Mucosa of gallbladder (tissue), 1 donor: ENCODE results near the gene TWIST2. TPM values are rescaled to one million over a fixed set of nuclear protein-coding genes. Genes with fewer than 3 reads are reported as not detected.

Experiments used
- DNase-seq: peaks from one replicate; pipeline ENCODE4 v3.0.0-alpha.2; 2020; ENCODE audit warnings: low spot score
- total RNA-seq: library from RNA; stranded (reverse); gene quantifications from one replicate; pipeline ENCODE4 v1.2.1, GENCODE V29; 2021
- donor health status: DM: no; HTN: no; CAD: no.

TWIST2 gene
- total RNA-seq: 5.9 TPM

GRCh38 chr2:238847841-238848690, at the start of gene TWIST2:
Gene TWIST2, plus strand, starts transcription at chr2:238848085. Its CDS starts 131 bp downstream, at chr2:238848216.
- DNase-seq: peak; percentile 60

- no peak for DNase-seq
These were observed 46.1 kb upstream of the TWIST2 start for GRCh38 chr2:238801791-238802190.

- no peak for DNase-seq
These were observed 44.9 kb upstream of the TWIST2 start for GRCh38 chr2:238802957-238803356.

GRCh38 chr2:238803996-238804870, 43.7 kb upstream of the TWIST2 start:
- no peak for DNase-seq

- DNase-seq: no peak
These were observed 39.1 kb upstream of the TWIST2 start for GRCh38 chr2:238808761-238809160.

- no peak for DNase-seq
These were observed 37.6 kb upstream of the TWIST2 start for GRCh38 chr2:238810321-238810720.

- no peak for DNase-seq
These were observed 36.6 kb upstream of the TWIST2 start for GRCh38 chr2:238811293-238811692.

- DNase-seq: no peak
These were observed 36.1 kb upstream of the TWIST2 start for GRCh38 chr2:238811759-238812158.

- DNase-seq: no peak
These were observed 34.8 kb upstream of the TWIST2 start for GRCh38 chr2:238813109-238813508.

GRCh38 chr2:238814815-238815214, 33.1 kb upstream of the TWIST2 start:
- DNase-seq: no peak

- no peak for DNase-seq
These were observed 31.6 kb upstream of the TWIST2 start for GRCh38 chr2:238816291-238816690.

- DNase-seq: no peak
These were observed 30.5 kb upstream of the TWIST2 start for GRCh38 chr2:238817382-238817781.

- no peak for DNase-seq
These were observed 30.0 kb upstream of the TWIST2 start for GRCh38 chr2:238817891-238818290.

GRCh38 chr2:238818561-238818960, 29.3 kb upstream of the TWIST2 start:
- DNase-seq: no peak

- DNase-seq: no peak
These were observed 27.7 kb upstream of the TWIST2 start for GRCh38 chr2:238820197-238820596.

GRCh38 chr2:238820916-238821315, 27.0 kb upstream of the TWIST2 start:
- no peak for DNase-seq

- no peak for DNase-seq
These were observed 26.5 kb upstream of the TWIST2 start for GRCh38 chr2:238821391-238821790.

- DNase-seq: no peak
These were observed 25.8 kb upstream of the TWIST2 start for GRCh38 chr2:238821944-238822670.

GRCh38 chr2:238822955-238823354, 24.9 kb upstream of the TWIST2 start:
- no peak for DNase-seq

GRCh38 chr2:238831177-238831576, 16.7 kb upstream of the TWIST2 start:
- no peak for DNase-seq

- no peak for DNase-seq
These were observed 12.9 kb upstream of the TWIST2 start for GRCh38 chr2:238834982-238835381.

GRCh38 chr2:238835726-238836301, 12.1 kb upstream of the TWIST2 start:
- DNase-seq: no peak
